ENCODE data around the gene RCAN2. TPM values are rescaled to one million over a fixed set of nuclear protein-coding genes. Genes with fewer than 3 reads are reported as not detected.
A peak's percentile ranks its signal among the peaks of the same experiment; 100 is the strongest.

Gene RCAN2
- total RNA-seq, 1 donor from 2014 or later: 11.7 TPM

DNA sequence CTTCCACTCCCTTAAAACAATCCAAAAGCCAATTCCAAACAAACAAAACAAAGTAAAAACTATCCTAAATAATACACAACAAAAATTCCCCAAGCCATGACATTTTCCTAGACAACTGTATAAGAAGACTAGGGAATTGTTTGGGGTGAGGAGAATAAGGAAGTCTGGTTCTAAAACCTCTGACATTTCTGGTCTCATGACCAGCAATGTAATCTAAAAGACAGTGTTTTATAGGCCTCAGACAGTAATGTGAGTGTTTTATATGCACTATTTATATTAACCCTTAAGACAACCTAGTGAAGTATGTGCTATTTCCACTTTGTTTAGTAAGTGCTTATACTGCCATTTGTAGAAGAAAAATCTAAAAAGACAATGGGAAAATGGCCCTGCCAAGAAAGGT, 13.0 kb upstream of the RCAN2 start:
- TF ChIP-seq, protein P1, sequence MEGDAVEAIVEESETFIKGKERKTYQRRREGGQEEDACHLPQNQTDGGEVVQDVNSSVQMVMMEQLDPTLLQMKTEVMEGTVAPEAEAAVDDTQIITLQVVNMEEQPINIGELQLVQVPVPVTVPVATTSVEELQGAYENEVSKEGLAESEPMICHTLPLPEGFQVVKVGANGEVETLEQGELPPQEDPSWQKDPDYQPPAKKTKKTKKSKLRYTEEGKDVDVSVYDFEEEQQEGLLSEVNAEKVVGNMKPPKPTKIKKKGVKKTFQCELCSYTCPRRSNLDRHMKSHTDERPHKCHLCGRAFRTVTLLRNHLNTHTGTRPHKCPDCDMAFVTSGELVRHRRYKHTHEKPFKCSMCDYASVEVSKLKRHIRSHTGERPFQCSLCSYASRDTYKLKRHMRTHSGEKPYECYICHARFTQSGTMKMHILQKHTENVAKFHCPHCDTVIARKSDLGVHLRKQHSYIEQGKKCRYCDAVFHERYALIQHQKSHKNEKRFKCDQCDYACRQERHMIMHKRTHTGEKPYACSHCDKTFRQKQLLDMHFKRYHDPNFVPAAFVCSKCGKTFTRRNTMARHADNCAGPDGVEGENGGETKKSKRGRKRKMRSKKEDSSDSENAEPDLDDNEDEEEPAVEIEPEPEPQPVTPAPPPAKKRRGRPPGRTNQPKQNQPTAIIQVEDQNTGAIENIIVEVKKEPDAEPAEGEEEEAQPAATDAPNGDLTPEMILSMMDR (IDR thresholded peaks at IDR 0.05): no peak
- DNase-seq: no peak
- ATAC-seq: no peak
- Histone ChIP-seq H3K27ac (no peak overlapping the region), H3K4me3 (no peak overlapping the region), H3K9me3 (no peaks in the 10 kb centered on the region), H3K4me1 (peaks cover under 1% of the 10 kb centered on the region), H3K27me3 (no peaks in the 10 kb centered on the region), H3K36me3 (no peaks in the 10 kb centered on the region)
- intact Hi-C loops (cut with DNase I): no loop called here

DNA sequence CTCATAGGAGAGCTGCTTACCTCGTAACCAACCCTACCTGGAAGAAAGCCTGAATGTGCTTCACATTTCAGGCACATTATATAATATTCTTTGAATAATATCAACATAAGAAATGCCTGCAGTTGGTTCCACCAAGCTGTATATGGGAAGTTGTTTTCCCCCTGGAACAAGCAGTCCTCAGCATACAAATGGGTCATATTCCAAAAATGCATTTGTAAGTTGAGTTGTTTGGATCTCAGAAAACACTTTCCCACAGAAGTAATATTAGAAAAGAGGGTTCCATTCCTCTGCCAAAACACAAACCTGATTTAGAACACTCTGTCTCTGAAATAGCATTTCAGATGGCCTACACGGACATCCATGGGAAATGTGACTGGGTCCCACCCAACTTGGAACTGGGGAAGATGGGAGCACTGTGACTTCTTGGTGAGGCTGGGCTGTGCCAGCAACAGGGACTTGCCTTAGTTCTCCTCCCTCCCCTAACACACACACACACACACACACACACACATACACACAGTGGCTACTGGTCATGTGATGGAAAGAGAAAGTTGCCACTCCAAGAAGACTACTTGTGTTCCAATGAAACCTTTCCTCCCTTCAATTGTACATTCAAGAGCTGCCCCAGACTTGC, 11.4 kb upstream of the RCAN2 start:
- ATAC-seq (no peak), DNase-seq (no peak)
- Histone ChIP-seq H3K4me1 (no peaks in the 10 kb centered on the region), H3K4me3 (no peak overlapping the region), H3K9me3 (no peaks in the 10 kb centered on the region), H3K27ac (no peak overlapping the region), H3K27me3 (no peaks in the 10 kb centered on the region), H3K36me3 (no peaks in the 10 kb centered on the region)
- TF ChIP-seq, protein P1 (IDR thresholded peaks at IDR 0.05): no peak
- intact Hi-C loops (cut with DNase I): no loop called here

DNA sequence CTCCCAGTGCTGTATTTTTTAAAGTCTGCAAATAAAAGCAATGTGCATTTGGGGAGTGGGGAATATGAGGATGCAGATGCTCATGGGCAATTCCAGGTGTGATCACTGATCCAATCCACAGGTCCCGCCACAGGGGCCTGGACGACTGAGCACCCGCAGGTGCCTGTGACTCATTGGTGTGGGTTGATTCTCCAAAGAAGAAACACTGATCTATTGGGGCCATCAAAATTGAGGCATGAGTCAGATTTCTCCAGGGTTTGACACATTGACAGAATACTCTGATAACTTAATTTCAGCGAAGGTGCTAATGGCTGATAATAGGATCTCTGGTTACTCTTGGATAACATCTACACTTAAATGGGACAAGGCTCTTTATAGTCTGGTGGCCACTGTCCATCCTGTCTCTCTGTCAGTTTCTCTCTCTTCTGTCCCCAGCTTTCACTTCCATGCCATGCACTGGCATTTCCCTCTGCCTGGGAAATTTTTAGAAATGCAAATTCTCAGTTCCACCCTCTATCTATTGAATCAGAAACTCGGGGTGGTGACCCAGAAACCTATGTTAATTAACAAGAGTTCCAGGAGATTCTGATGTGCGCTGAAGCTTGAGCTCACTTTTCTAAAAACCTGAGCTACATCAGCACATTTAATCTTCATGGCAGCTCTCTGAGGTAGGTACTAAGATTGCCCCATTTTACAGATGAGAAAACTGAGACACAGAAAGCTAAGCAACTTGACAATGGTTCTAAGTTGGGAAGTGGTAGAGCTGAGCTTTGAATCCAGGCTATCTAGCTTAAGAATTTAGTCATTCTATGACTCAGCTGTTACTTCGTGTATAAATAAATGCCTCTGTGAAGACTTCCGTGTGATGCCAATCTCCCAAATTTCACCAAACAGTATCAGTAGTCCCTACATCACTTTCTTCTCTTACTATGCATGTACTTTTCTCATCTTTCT, 10.2 kb upstream of the RCAN2 start:
- Histone ChIP-seq H3K27ac (no peak overlapping the region), H3K4me1 (no peaks in the 10 kb centered on the region), H3K36me3 (no peaks in the 10 kb centered on the region), H3K4me3 (no peak overlapping the region), H3K27me3 (no peaks in the 10 kb centered on the region), H3K9me3 (no peaks in the 10 kb centered on the region)
- TF ChIP-seq, protein P1 (IDR thresholded peaks at IDR 0.05): no peak
- no peak for DNase-seq
- intact Hi-C loops (cut with DNase I): no loop called here
- ATAC-seq: no peak

DNA sequence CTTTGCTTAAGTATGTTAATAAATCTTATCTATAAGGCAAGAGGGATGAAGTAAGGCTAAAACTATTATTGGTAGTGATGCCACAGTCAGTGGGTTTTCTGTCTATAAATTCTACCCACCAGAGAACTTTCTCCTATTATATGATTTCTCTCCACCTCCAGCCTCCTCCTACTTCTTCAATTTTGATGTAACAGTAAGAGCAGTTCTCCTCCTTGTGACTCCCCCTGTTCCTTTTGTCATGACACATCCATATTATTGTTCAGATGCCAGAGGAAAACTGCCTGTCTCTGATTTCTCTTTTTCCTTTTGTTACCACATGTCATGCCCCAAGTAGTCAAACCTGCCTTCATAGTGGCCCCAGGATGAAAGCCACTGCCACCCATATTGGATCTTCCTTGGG, 9.1 kb upstream of the RCAN2 start:
- no peaks in the 10 kb centered on the region for H3K9me3 ChIP-seq
- H3K36me3 ChIP-seq: no peaks in the 10 kb centered on the region
- H3K4me3 ChIP-seq: no peak overlapping the region
- no peaks in the 10 kb centered on the region for H3K4me1 ChIP-seq
- intact Hi-C loops (cut with DNase I): no loop called here
- no peaks in the 10 kb centered on the region for H3K27me3 ChIP-seq
- ATAC-seq (no peak), DNase-seq (no peak)
- TF ChIP-seq, protein P1 (IDR thresholded peaks at IDR 0.05): no peak
- no peak overlapping the region for H3K27ac ChIP-seq

DNA sequence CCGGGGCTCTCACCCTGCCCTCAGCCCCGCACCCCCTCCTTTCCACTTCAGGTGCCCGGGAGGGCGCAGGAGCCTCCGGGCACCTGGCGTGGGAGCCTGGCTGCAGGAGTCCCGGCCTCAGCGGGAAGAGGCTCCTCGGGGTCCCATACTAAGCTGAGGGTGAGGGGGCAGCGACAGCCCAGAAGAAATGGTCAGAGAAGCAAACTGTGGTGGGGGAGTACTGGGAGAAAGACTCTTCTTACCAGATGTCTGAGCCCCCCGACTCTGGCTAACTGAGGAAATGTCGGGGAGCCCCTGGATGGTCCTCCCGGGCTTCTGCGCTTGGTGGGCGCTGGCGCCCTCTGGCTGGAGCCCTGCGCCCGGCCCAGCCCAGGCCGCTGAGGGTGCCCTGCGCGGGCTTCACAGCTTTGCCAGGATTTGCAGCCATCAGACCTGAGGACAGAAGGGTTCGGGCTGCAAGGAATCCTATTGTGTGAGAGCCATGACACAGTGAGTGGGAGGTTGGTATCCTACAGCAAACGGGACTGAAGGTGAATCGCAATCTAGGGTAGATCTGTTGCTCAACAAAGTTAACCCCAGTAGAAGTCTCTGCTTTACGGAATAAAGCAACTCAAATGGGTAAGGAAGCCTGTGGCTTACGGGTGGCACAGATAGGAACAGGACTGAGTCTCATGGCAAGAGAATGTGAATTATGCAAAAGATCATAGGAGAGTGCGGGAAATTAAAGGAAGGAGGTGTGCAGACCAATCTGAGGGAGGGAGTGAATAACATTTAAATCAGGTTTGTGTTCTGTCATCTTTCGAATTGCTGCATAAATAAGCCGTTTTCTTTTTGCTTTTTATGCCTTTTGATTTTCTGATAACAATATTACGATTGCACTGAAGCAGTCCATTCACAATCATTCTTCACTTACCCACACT, 639 bp upstream of the RCAN2 start:
- no peak overlapping the region for H3K27ac ChIP-seq
- no peaks in the 10 kb centered on the region for H3K36me3 ChIP-seq
- DNase-seq (peak; percentile 75), ATAC-seq (peak; percentile 82)
- H3K4me1 ChIP-seq: no peaks in the 10 kb centered on the region
- H3K27me3 ChIP-seq: peaks cover 16% of the 10 kb centered on the region
- H3K9me3 ChIP-seq: no peaks in the 10 kb centered on the region
- peak overlapping the region; percentile 65 for H3K4me3 ChIP-seq
- TF ChIP-seq, protein P1 (IDR thresholded peaks at IDR 0.05): peak; percentile 60
- intact Hi-C loops (cut with DNase I): no loop called here

Measured in upper lobe of right lung (tissue), 1 donor.